Stimulated activated CD4-positive, alpha-beta T cell treated with anti-CD3 and anti-CD28 coated beads, Interleukin-12 subunit alpha, Interleukin-12 subunit beta, amount 100 ng/mL, for 4 hours (primary cell): ENCODE measurements around the gene POLA2.
"Not testable (repeated sequence)": the region's sequence is repeated elsewhere in the genome, so short reads cannot be mapped to it uniquely, and the experiment has no call there.

ENCODE experiments used
- DNase-seq: peaks from one replicate; pipeline ENCODE4 v3.0.0-alpha.2; 2020

Gene POLA2

GRCh38 chr11:65310215-65310614 lies 48.5 kb downstream of the POLA2 start:
- no peak for DNase-seq

- DNase-seq = no peak
These were observed 49.0 kb downstream of the POLA2 start for GRCh38 chr11:65310736-65311135.

- no peak for DNase-seq
These were observed 49.5 kb downstream of the POLA2 start for GRCh38 chr11:65311170-65311678.

GRCh38 chr11:65314501-65315203 lies 52.9 kb downstream of the POLA2 start, which contains the start of gene CDC42EP2:
Gene CDC42EP2, plus strand, starts transcription at chr11:65314866. Its CDS starts 6,033 bp downstream, at chr11:65320899.
- peak; percentile 80 for DNase-seq

GRCh38 chr11:65315204-65315865 lies 53.6 kb downstream of the POLA2 start:
- DNase-seq = peak; percentile 86

GRCh38 chr11:65315866-65316226 lies 54.1 kb downstream of the POLA2 start:
- DNase-seq = no peak

- no peak for DNase-seq
These were observed 54.7 kb downstream of the POLA2 start for GRCh38 chr11:65316227-65317024.

GRCh38 chr11:65317025-65317786 lies 55.4 kb downstream of the POLA2 start:
- no peak for DNase-seq

GRCh38 chr11:65320386-65321075 lies 58.8 kb downstream of the POLA2 start:
- DNase-seq = no peak

GRCh38 chr11:65321076-65321475 lies 59.3 kb downstream of the POLA2 start:
- no peak for DNase-seq

GRCh38 chr11:65321828-65322485 lies 60.2 kb downstream of the POLA2 start:
- no peak for DNase-seq

- no peak for DNase-seq
These were observed 62.1 kb downstream of the POLA2 start for GRCh38 chr11:65323813-65324212.

GRCh38 chr11:65325435-65325834 lies 63.7 kb downstream of the POLA2 start:
- no peak for DNase-seq

- DNase-seq = no peak
These were observed 65.3 kb downstream of the POLA2 start for GRCh38 chr11:65327021-65327420.

GRCh38 chr11:65329478-65329877 lies 67.7 kb downstream of the POLA2 start:
- no peak for DNase-seq

- peak; percentile 80 for DNase-seq
These were observed 68.2 kb downstream of the POLA2 start for GRCh38 chr11:65329944-65330403.

GRCh38 chr11:65330544-65330943 lies 68.8 kb downstream of the POLA2 start:
- DNase-seq = no peak

GRCh38 chr11:65332591-65332990 lies 70.8 kb downstream of the POLA2 start:
- DNase-seq = not testable (repeated sequence)

GRCh38 chr11:65334696-65335295 lies 73.0 kb downstream of the POLA2 start:
- no peak for DNase-seq

GRCh38 chr11:65338676-65339075 lies 76.9 kb downstream of the POLA2 start:
- DNase-seq = no peak

GRCh38 chr11:65340226-65340625 lies 78.5 kb downstream of the POLA2 start:
- DNase-seq = no peak
